Psoas muscle (tissue), 8 donors: Measurements from ENCODE around the gene ZMIZ1. TPM values are rescaled to one million over a fixed set of nuclear protein-coding genes. Genes with fewer than 3 reads are reported as not detected.

Experiments
- ATAC-seq, 4 donors: fragments of 200-7000 bp; cut with Tn5 transposase; one replicate each; pipeline ENCODE4 v1.9.1; 2020; ENCODE audit warnings: moderate library complexity in 3 of 4, mild to moderate bottlenecking in 2 of 4
- DNase-seq, 2 donors: peaks; one replicate each; pipeline ENCODE4 v3.0.0-alpha.2; 2020
- H3K27ac ChIP-seq: fragments of 200-600 bp; one replicate; pipeline ENCODE4 v1.8.0; 2022
- H3K27me3 ChIP-seq, 3 donors: fragments of 200-600 bp in 1 of 3; one replicate each; pipeline versions ENCODE4 v1.6.1 to v1.8.0; 2013 to 2022; ENCODE audit warnings: low read length in 2 of 3, mild to moderate bottlenecking in 2 of 3, moderate library complexity in 1 of 3; ENCODE audit not compliant: insufficient read depth in 3 of 3
- H3K36me3 ChIP-seq, 2 donors: fragments of 200-600 bp in 1 of 2; one replicate each; pipeline versions ENCODE4 v1.6.1 to v1.8.0; 2013 to 2022; ENCODE audit warnings: low read depth in 1 of 2, mild to moderate bottlenecking in 1 of 2, moderate library complexity in 1 of 2; ENCODE audit not compliant: insufficient read depth in 1 of 2
- H3K4me1 ChIP-seq: fragments of 200-600 bp; one replicate; pipeline ENCODE4 v1.8.0; 2022
- H3K4me3 ChIP-seq: fragments of 200-600 bp; one replicate; pipeline ENCODE4 v1.8.0; 2022; ENCODE audit warnings: mild to moderate bottlenecking
- H3K9me3 ChIP-seq: fragments of 200-600 bp; one replicate; pipeline ENCODE4 v1.8.0; 2022
- CTCF ChIP-seq: fragments of 200-600 bp; IDR thresholded peaks from one replicate; pipeline ENCODE4 v1.8.0; 2022; ENCODE audit warnings: antibody characterized with exemption
- WGBS, 3 donors: extraction: QIAGEN DNeasy Blood & Tissue Kit; methylation state at CpG; one replicate each; pipeline versions ENCODE4 v1.1.6 to v1.1.7; 2013; 5-methylcytosine and 5-hydroxymethylcytosine counted together
- intact Hi-C, 2 donors: fragments of 100-400 bp; cut with DNase I; formaldehyde crosslinking; loops; one replicate each; pipeline versions ENCODE4 v1.11.0 to v1.14.2; 2022
- polyA plus RNA-seq, 3 donors: library from polyadenylated mRNA; stranded (reverse); fragments of 200-250 nt; gene quantifications; one replicate each; pipeline ENCODE4 v1.2.3, GENCODE V29; 2013
- total RNA-seq, 4 donors: library from RNA; stranded (reverse); fragmentation: NEBNext Ultra II Directional in 2 of 4; extraction: Animal tissue kit (Norgen Biotek cat#: 25700) in 2 of 4; gene quantifications; one replicate each; pipeline versions ENCODE4 v1.2.1 to v1.2.4, GENCODE V29; 2021 to 2023
- donor health status: healthy with polysubstance abuse.
- donor health status: DM: no; HTN: no; CAD: no; lungs with moderate emphysema.
- donor health status: Bipolar disorder and iron deficiency.
- donor health status: healthy.
- donor health status: DM: yes; HTN: yes; CAD: no.
- donor health status: DM: no; HTN: no; CAD: no.
- donor health status: DM: no; HTN: no; CAD: no.
- donor health status: DM: yes; HTN: yes; CAD: no.

Gene ZMIZ1
- total and polyA plus RNA-seq, 7 donors: 10.4 to 37.6 (median 30.0) TPM

- no peaks in the 10 kb centered on the region for H3K9me3 ChIP-seq
- 71 to 83% (median 75%) methylated on average over 10 of the region's 10 CpGs for WGBS, 3 donors
- DNase-seq (no peak), ATAC-seq (no peak)
- no peaks in the 10 kb centered on the region for H3K27me3 ChIP-seq
- H3K4me3 ChIP-seq: no peak overlapping the region
- H3K4me1 ChIP-seq: peaks cover 91% of the 10 kb centered on the region
- intact Hi-C loops: no loop called here
- no peaks in the 10 kb centered on the region for H3K36me3 ChIP-seq
- no peak for TF ChIP-seq CTCF
- no peak overlapping the region for H3K27ac ChIP-seq
These were observed 8.9 kb downstream of the ZMIZ1 start for GRCh38 chr10:79077488-79078173.

- 82 to 91% (median 90%) methylated on average over 8 of the region's 8 CpGs for WGBS, 3 donors
- peak overlapping the region; percentile 79 for H3K27ac ChIP-seq
- DNase-seq (no peak), ATAC-seq (no peak)
- no peaks in the 10 kb centered on the region for H3K27me3 ChIP-seq
- TF ChIP-seq CTCF: no peak
- peaks cover 91% of the 10 kb centered on the region for H3K4me1 ChIP-seq
- H3K9me3 ChIP-seq: no peaks in the 10 kb centered on the region
- H3K4me3 ChIP-seq: no peak overlapping the region
- intact Hi-C loops: no loop called here
- H3K36me3 ChIP-seq: no peaks in the 10 kb centered on the region
These were observed 9.7 kb downstream of the ZMIZ1 start for GRCh38 chr10:79078367-79079053.

- Histone ChIP-seq H3K27me3 (no peaks in the 10 kb centered on the region), H3K4me3 (no peak overlapping the region), H3K36me3 (no peaks in the 10 kb centered on the region), H3K27ac (peak overlapping the region; percentile 79), H3K9me3 (no peaks in the 10 kb centered on the region), H3K4me1 (peaks cover 91% of the 10 kb centered on the region)
- DNase-seq: no peak
- ATAC-seq: no peak
- TF ChIP-seq CTCF: no peak
- intact Hi-C loops: no loop called here
- 84 to 100% (median 87%) methylated on average over 1 of the region's 1 CpG for WGBS, 3 donors
These were observed 10.3 kb downstream of the ZMIZ1 start for GRCh38 chr10:79079054-79079397.

GRCh38 chr10:79079490-79080355 lies 11.0 kb downstream of the ZMIZ1 start:
- H3K36me3 ChIP-seq: no peaks in the 10 kb centered on the region
- H3K27me3 ChIP-seq: no peaks in the 10 kb centered on the region
- no peaks in the 10 kb centered on the region for H3K9me3 ChIP-seq
- WGBS, 3 donors: 65 to 70% (median 67%) methylated on average over 15 of the region's 15 CpGs
- no peak for TF ChIP-seq CTCF
- H3K27ac ChIP-seq: peak overlapping the region; percentile 79
- H3K4me1 ChIP-seq: peaks cover 91% of the 10 kb centered on the region
- no peak overlapping the region for H3K4me3 ChIP-seq
- intact Hi-C loops: loop anchor here (2.0 to 5.0 kb wide), 2 partner anchors 43 to 58 kb away; no protein-coding TSS in a partner anchor
- peak; percentile 62 to 88 for DNase-seq
- ATAC-seq: peak; percentile 67 to 82 (median 73)
